Transverse colon (tissue), 4 donors: ENCODE measurements around the gene BLOC1S5. TPM values are rescaled to one million over a fixed set of nuclear protein-coding genes. Genes with fewer than 3 reads are reported as not detected.

Experiments used
- DNase-seq: peaks from one replicate; pipeline ENCODE4 v3.0.0-alpha.2; 2019
- H3K27ac ChIP-seq, 4 donors: fragments of 200-600 bp; sonication (generic); 2 replicates each; pipeline ENCODE4 v1.5.1; 2016 to 2018; ENCODE audit warnings: inconsistent platforms in 4 of 4
- H3K27me3 ChIP-seq: fragments of 200-600 bp; sonication (generic); 2 replicates; pipeline ENCODE4 v1.5.1; 2017; ENCODE audit warnings: inconsistent platforms
- H3K36me3 ChIP-seq, 4 donors: fragments of 200-600 bp; sonication (generic); 2 replicates each; pipeline ENCODE4 v1.5.1; 2017 to 2019; ENCODE audit warnings: inconsistent platforms in 4 of 4
- H3K4me1 ChIP-seq, 4 donors: fragments of 200-600 bp; sonication (generic); 2 replicates each; pipeline ENCODE4 v1.5.1; 2017 to 2020; ENCODE audit warnings: inconsistent platforms in 4 of 4
- H3K4me3 ChIP-seq, 4 donors: fragments of 200-600 bp; sonication (generic); 1 replicate in 1 of 4; 2 replicates in 3 of 4; pipeline versions ENCODE4 v1.5.1 to v1.6.1; 2017 to 2019; ENCODE audit warnings: inconsistent platforms in 4 of 4
- H3K9me3 ChIP-seq, 2 donors: fragments of 200-600 bp; sonication (generic); 2 replicates each; pipeline ENCODE4 v1.5.1; 2017 to 2019; ENCODE audit warnings: inconsistent platforms in 2 of 2
- EP300 ChIP-seq: sonication (generic); formaldehyde crosslinking; IDR thresholded peaks from one replicate; pipeline ENCODE4 v1.6.1; 2017; ENCODE audit warnings: antibody characterized with exemption, low read depth
- POLR2A ChIP-seq: fragments of 450-650 bp; IDR thresholded peaks from one replicate; pipeline ENCODE4 v1.6.1; 2016; ENCODE audit warnings: antibody characterized with exemption, mild to moderate bottlenecking, moderate library complexity
- POLR2AphosphoS5 ChIP-seq, 3 donors: sonication (generic); formaldehyde crosslinking; IDR thresholded peaks; one replicate each; pipeline ENCODE4 v1.6.1; 2016; ENCODE audit warnings: antibody characterized with exemption in 3 of 3
- WGBS, 2 donors: methylation state at CpG; one replicate each; pipeline ENCODE4 v1.1.5; 2018; ENCODE audit warnings: low coverage in 1 of 2; 5-methylcytosine and 5-hydroxymethylcytosine counted together
- in situ Hi-C, 4 donors: fragments of 200-750 bp; cut with MboI; loops; one replicate each; pipeline versions ENCODE4 v1.15.0 to v1.15.1; 2017; ENCODE audit warnings: low sequenced_read_pairs in 3 of 4, low pct_ligation_motif_present in 1 of 4, low pct_unique_long_range_greater_than_20kb in 1 of 4
- intact Hi-C: fragments of 100-400 bp; cut with DNase I; formaldehyde crosslinking; loops from one replicate; pipeline ENCODE4 v1.15.1; 2023; ENCODE audit warnings: low total_unique reads
- total RNA-seq, 4 donors: library from RNA; depleted of rRNA; stranded (reverse); fragments of >200 nt; gene quantifications; one replicate each; pipeline ENCODE4 v1.1.0, GENCODE V29; 2016
- TF ChIP-seq, protein P1 (sequence below), 5 experiments: fragments of 200-600 bp in 3 of 5; fragments of 450-650 bp in 2 of 5; sonication (generic) in 3 of 5; IDR thresholded peaks; 1 replicate in 2 of 5; 2 replicates in 3 of 5; pipeline ENCODE4 v1.5.1; 2016 to 2017; ENCODE audit warnings: antibody characterized with exemption in 5 of 5, inconsistent platforms in 3 of 5, mild to moderate bottlenecking in 2 of 5, moderate library complexity in 1 of 5

The BLOC1S5 gene
- total RNA-seq, 4 donors from 2014 or later: 2.0 to 12.7 (median 10.3) TPM

DNA sequence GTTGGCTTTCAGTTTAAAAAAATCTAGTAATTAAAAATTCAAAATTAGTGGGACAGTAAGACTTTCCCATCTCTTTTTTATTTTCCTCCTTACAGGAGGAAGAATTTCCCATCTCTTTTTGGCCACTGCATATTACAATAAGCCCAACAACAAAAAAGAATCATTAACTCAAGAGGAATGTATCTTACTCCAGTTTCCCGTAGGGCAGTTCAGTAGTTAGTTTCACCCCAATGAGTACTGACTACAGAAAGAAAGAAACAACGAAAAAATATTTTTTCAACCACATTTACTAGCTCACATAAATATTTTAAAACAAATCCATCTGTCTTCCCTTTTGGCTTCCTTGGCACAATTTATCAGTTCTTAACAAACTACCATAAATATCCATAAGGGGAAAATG lies 14.9 kb upstream of the BLOC1S5 start:
- 72 to 80% methylated on average over 2 of the region's 2 CpGs for WGBS, 2 donors
- H3K4me1 ChIP-seq: peaks cover 0 to 5% (median 0%) of the 10 kb centered on the region in 4 donors
- no peak overlapping the region for H3K4me3 ChIP-seq
- in situ Hi-C loops: no loop called here
- intact Hi-C loops: no loop called here
- H3K9me3 ChIP-seq: no peaks in the 10 kb centered on the region
- no peaks in the 10 kb centered on the region for H3K27me3 ChIP-seq
- H3K27ac ChIP-seq: no peak overlapping the region
- TF ChIP-seq POLR2AphosphoS5 (IDR thresholded peaks at IDR 0.05) (no peak), POLR2A (no peak), EP300 (no peak)
- TF ChIP-seq, protein P1, sequence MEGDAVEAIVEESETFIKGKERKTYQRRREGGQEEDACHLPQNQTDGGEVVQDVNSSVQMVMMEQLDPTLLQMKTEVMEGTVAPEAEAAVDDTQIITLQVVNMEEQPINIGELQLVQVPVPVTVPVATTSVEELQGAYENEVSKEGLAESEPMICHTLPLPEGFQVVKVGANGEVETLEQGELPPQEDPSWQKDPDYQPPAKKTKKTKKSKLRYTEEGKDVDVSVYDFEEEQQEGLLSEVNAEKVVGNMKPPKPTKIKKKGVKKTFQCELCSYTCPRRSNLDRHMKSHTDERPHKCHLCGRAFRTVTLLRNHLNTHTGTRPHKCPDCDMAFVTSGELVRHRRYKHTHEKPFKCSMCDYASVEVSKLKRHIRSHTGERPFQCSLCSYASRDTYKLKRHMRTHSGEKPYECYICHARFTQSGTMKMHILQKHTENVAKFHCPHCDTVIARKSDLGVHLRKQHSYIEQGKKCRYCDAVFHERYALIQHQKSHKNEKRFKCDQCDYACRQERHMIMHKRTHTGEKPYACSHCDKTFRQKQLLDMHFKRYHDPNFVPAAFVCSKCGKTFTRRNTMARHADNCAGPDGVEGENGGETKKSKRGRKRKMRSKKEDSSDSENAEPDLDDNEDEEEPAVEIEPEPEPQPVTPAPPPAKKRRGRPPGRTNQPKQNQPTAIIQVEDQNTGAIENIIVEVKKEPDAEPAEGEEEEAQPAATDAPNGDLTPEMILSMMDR (IDR thresholded peaks at IDR 0.05): no peak
- no peak for DNase-seq
- no peaks in the 10 kb centered on the region for H3K36me3 ChIP-seq

DNA sequence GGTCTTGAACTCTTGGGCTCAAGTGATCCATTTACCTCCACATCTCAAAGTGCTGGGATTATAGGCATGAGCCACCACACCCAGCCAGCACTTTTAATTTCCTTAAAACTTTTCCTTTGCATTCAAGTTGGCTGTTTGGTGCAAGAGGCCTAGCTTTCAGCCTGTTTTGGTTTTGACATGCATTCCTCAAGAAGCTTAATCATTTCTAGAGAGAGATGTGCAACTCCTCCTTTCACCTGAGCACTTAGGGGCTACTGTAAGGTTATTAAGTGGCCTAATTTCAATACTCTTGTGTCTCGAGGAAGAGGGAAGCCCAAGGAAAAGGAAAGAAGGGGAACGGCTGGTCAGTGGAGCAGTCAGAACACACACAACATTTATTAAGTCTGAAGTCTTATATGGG lies 13.8 kb upstream of the BLOC1S5 start:
- intact Hi-C loops: no loop called here
- Histone ChIP-seq H3K4me1 (peaks cover 0 to 3% (median 0%) of the 10 kb centered on the region in 4 donors), H3K27me3 (no peaks in the 10 kb centered on the region), H3K27ac (no peak overlapping the region), H3K9me3 (no peaks in the 10 kb centered on the region), H3K4me3 (no peak overlapping the region), H3K36me3 (no peaks in the 10 kb centered on the region)
- in situ Hi-C loops: no loop called here
- TF ChIP-seq, protein P1 (IDR thresholded peaks at IDR 0.05): no peak
- TF ChIP-seq EP300 (no peak), POLR2AphosphoS5 (IDR thresholded peaks at IDR 0.05) (no peak), POLR2A (no peak)
- no peak for DNase-seq
- 61 to 80% methylated on average over 2 of the region's 2 CpGs for WGBS, 2 donors

DNA sequence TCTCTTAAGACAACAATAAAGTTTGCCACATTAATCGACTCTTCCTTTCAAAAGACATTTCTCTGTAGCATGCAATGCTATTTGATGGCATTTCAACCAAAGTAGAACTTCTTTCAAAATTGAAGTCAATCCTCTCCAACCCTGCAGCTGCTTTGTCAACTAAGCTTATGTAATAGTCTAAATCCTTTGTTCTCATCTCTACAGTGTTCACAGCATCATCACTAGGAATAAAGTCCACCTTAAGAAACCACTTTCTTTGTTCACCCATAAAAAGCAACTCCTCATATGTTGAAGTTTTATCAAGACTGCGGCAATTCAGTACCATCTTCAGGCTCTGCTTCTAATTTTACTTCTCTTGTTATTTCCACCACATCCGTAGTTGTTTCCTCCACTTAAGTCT lies 11.5 kb upstream of the BLOC1S5 start:
- Histone ChIP-seq H3K4me1 (no peaks in the 10 kb centered on the region), H3K4me3 (no peak overlapping the region), H3K27ac (no peak overlapping the region), H3K27me3 (no peaks in the 10 kb centered on the region), H3K36me3 (no peaks in the 10 kb centered on the region), H3K9me3 (no peaks in the 10 kb centered on the region)
- no peak for TF ChIP-seq POLR2AphosphoS5 (IDR thresholded peaks at IDR 0.05)
- TF ChIP-seq EP300: no peak
- TF ChIP-seq POLR2A: no peak
- TF ChIP-seq, protein P1 (IDR thresholded peaks at IDR 0.05): no peak
- DNase-seq: no peak
- intact Hi-C loops: no loop called here
- WGBS, 2 donors: 79 to 86% methylated on average over 3 of the region's 3 CpGs
- in situ Hi-C loops: no loop called here

DNA sequence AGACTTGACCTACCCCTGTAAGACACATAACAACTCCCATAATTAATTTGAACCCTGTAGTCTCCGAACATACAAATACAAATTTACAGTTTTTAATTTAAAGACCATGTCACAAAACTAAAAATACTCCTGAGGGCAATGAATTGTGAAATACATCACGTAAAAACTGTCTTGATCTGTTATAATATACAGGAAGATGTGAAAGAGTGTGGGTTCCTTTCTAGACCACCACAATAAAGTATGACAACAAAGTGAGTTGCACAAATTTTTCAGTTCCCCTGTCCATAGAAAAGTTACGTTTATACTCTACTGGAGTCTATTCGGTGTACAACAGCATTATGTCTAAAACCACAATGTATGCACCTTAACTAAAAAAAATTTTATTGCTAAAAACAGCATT lies 11.0 kb upstream of the BLOC1S5 start:
- Histone ChIP-seq H3K9me3 (no peaks in the 10 kb centered on the region), H3K4me3 (no peak overlapping the region), H3K4me1 (no peaks in the 10 kb centered on the region), H3K27me3 (no peaks in the 10 kb centered on the region), H3K27ac (no peak overlapping the region), H3K36me3 (no peaks in the 10 kb centered on the region)
- in situ Hi-C loops: no loop called here
- 91 to 96% methylated on average over 3 to 4 of the region's 4 CpGs for WGBS, 2 donors
- no peak for TF ChIP-seq EP300
- TF ChIP-seq, protein P1 (IDR thresholded peaks at IDR 0.05): no peak
- no peak for TF ChIP-seq POLR2AphosphoS5 (IDR thresholded peaks at IDR 0.05)
- DNase-seq: no peak
- intact Hi-C loops: no loop called here
